OCI-LY1 (cell line): ENCODE data around the gene TIMELESS.

Experiments
- H2AFZ ChIP-seq: fragments of 200-600 bp; sonication (generic), shearing (Covaris generic); 2 replicates; pipeline ENCODE4 v1.6.0; 2014; ENCODE audit warnings: antibody characterized with exemption, mild to moderate bottlenecking, low read length
- H3F3A ChIP-seq: fragments of 200-600 bp; sonication (generic), shearing (Covaris generic); 2 replicates; pipeline ENCODE4 v1.6.0; 2014; ENCODE audit warnings: mild to moderate bottlenecking, antibody characterized with exemption, low read length, moderate library complexity; ENCODE audit not compliant: insufficient read depth
- H3K27ac ChIP-seq: fragments of 200-600 bp; sonication (generic); 2 replicates; pipeline ENCODE4 v1.5.1; 2014; ENCODE audit warnings: low read length, mixed run types, mild to moderate bottlenecking, low read depth; ENCODE audit not compliant: poor library complexity, severe bottlenecking
- H3K27me3 ChIP-seq: fragments of 200-600 bp; sonication (generic); 2 replicates; pipeline ENCODE4 v1.6.0; 2014; ENCODE audit warnings: antibody characterized with exemption, mild to moderate bottlenecking, low read length, moderate library complexity; ENCODE audit not compliant: insufficient read depth
- H3K36me3 ChIP-seq: fragments of 200-600 bp; sonication (generic); 2 replicates; pipeline ENCODE4 v1.6.1; 2014; ENCODE audit warnings: mild to moderate bottlenecking, antibody characterized with exemption, low read length, moderate library complexity, mixed read lengths; ENCODE audit not compliant: insufficient read depth
- H3K4me1 ChIP-seq: fragments of 200-600 bp; sonication (generic); 2 replicates; pipeline ENCODE4 v1.5.1; 2014; ENCODE audit warnings: mild to moderate bottlenecking, low read length, moderate library complexity; ENCODE audit not compliant: insufficient read depth, severe bottlenecking
- H3K4me2 ChIP-seq: fragments of 200-600 bp; sonication (generic), shearing (Covaris generic); 2 replicates; pipeline ENCODE4 v1.6.1; 2014; ENCODE audit warnings: low read length
- H3K4me3 ChIP-seq: fragments of 200-600 bp; sonication (generic); 2 replicates; pipeline ENCODE4 v1.5.1; 2014; ENCODE audit warnings: low read length, low read depth, mild to moderate bottlenecking, mixed read lengths; ENCODE audit not compliant: poor library complexity, severe bottlenecking
- H3K79me2 ChIP-seq: fragments of 200-600 bp; shearing (Covaris generic); 2 replicates; pipeline ENCODE4 v1.6.1; 2016; ENCODE audit warnings: mixed run types, low read length, mixed read lengths; ENCODE audit not compliant: insufficient read depth
- H3K9ac ChIP-seq: fragments of 200-600 bp; sonication (generic), shearing (Covaris generic); 2 replicates; pipeline ENCODE4 v1.6.1; 2014; ENCODE audit warnings: mild to moderate bottlenecking, low read length, mixed read lengths
- H3K9me2 ChIP-seq: fragments of 200-600 bp; sonication (generic), shearing (Covaris generic); 2 replicates; pipeline ENCODE4 v1.6.1; 2014; ENCODE audit warnings: low read depth, mild to moderate bottlenecking, low read length, mixed read lengths
- H3K9me3 ChIP-seq: fragments of 200-600 bp; shearing (Covaris generic); 2 replicates; pipeline ENCODE4 v1.6.1; 2014; ENCODE audit warnings: low read length, mixed read lengths
- H4K20me1 ChIP-seq: fragments of 200-600 bp; sonication (generic), shearing (Covaris generic); 2 replicates; pipeline ENCODE4 v1.6.0; 2016; ENCODE audit warnings: mild to moderate bottlenecking, low read length; ENCODE audit not compliant: insufficient read depth
- CTCF ChIP-seq: fragments of 200-600 bp; sonication (generic), shearing (Covaris generic); IDR thresholded peaks from 2 replicates; pipeline ENCODE4 v1.5.1; 2017; ENCODE audit warnings: mild to moderate bottlenecking, antibody characterized with exemption, low read length, moderate library complexity, mixed read lengths
- EZH2 ChIP-seq: fragments of 200-600 bp; sonication (generic), shearing (Covaris generic); IDR thresholded peaks from 2 replicates; pipeline ENCODE4 v1.8.0; 2017; ENCODE audit warnings: borderline replicate concordance, mixed run types, mild to moderate bottlenecking, antibody characterized with exemption, low read length, moderate library complexity, mixed read lengths

Gene TIMELESS

DNA sequence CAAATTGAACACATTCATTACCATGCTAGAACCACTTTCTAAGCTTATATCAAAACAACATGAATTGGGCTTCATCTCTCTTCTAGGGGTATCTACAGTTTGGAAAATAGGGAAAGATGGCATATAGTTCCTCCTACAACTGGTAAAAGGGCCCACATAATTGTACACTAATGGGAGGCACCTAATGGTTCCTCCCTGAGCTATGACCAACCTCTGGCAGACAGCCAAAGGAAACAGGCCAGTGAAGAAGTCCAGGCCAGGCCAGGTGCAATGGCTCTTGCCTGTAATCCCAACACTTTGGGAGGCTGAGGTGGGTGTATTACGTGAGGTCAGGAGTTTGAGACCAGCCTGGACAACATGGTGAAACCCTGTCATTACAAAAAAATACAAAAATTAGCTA, 63.4 kb downstream of the TIMELESS start:
- Histone ChIP-seq H3K4me3 (no peak overlapping the region), H3F3A (no peaks in the 10 kb centered on the region), H3K4me1 (no peaks in the 10 kb centered on the region), H3K36me3 (no peaks in the 10 kb centered on the region), H3K9ac (no peak overlapping the region), H3K4me2 (no peak overlapping the region), H2AFZ (no peak overlapping the region), H3K9me3 (no peaks in the 10 kb centered on the region), H3K79me2 (no peaks in the 10 kb centered on the region), H4K20me1 (no peaks in the 10 kb centered on the region), H3K27me3 (no peaks in the 10 kb centered on the region), H3K27ac (no peak overlapping the region), H3K9me2 (no peaks in the 10 kb centered on the region)
- no peak for TF ChIP-seq EZH2
- no peak for TF ChIP-seq CTCF

- Histone ChIP-seq H3K27ac (no peak overlapping the region), H3K27me3 (no peaks in the 10 kb centered on the region), H4K20me1 (no peaks in the 10 kb centered on the region), H3K4me1 (peaks cover 3% of the 10 kb centered on the region), H3F3A (no peaks in the 10 kb centered on the region), H3K9me2 (no peaks in the 10 kb centered on the region), H2AFZ (no peak overlapping the region), H3K79me2 (no peaks in the 10 kb centered on the region), H3K4me3 (no peak overlapping the region), H3K9ac (no peak overlapping the region), H3K36me3 (peaks cover 4% of the 10 kb centered on the region; the same call in 1 of the 2 replicates), H3K9me3 (no peaks in the 10 kb centered on the region), H3K4me2 (no peak overlapping the region)
- TF ChIP-seq CTCF (no peak), EZH2 (no peak)
Measured at GRCh38 chr12:56382611-56383010, 66.6 kb downstream of the TIMELESS start.

- TF ChIP-seq EZH2 (no peak), CTCF (no peak)
- H3K79me2 ChIP-seq = no peaks in the 10 kb centered on the region
- H3K9ac ChIP-seq = no peak overlapping the region
- peak overlapping the region; percentile 84; the same call in 1 of the 2 replicates for H2AFZ ChIP-seq
- H3K4me2 ChIP-seq = no peak overlapping the region
- H4K20me1 ChIP-seq = no peaks in the 10 kb centered on the region
- peak overlapping the region; percentile 97 for H3K27ac ChIP-seq
- H3F3A ChIP-seq = no peaks in the 10 kb centered on the region
- peaks cover 4% of the 10 kb centered on the region; the same call in 1 of the 2 replicates for H3K36me3 ChIP-seq
- no peaks in the 10 kb centered on the region for H3K27me3 ChIP-seq
- H3K9me3 ChIP-seq = 0 out of 2 replicates have a peak, but pooled peaks cover 3% of the 10 kb centered on the region
- H3K4me3 ChIP-seq = no peak overlapping the region
- H3K9me2 ChIP-seq = no peaks in the 10 kb centered on the region
- H3K4me1 ChIP-seq = peaks cover 40% of the 10 kb centered on the region
Measured at GRCh38 chr12:56377989-56378316, 71.3 kb downstream of the TIMELESS start.
